SK-N-MC (cell line): ENCODE results near the gene HMCES.

Experiments used
- EZH2 ChIP-seq: fragments of 200-600 bp; sonication (generic); IDR thresholded peaks from one replicate; pipeline ENCODE4 v1.6.1; 2017; ENCODE audit warnings: antibody characterized with exemption
- POLR2AphosphoS5 ChIP-seq: IDR thresholded peaks from 2 replicates; pipeline ENCODE4 v1.6.1; 2012; ENCODE audit warnings: mild to moderate bottlenecking, low read depth, low read length, borderline replicate concordance

DNA sequence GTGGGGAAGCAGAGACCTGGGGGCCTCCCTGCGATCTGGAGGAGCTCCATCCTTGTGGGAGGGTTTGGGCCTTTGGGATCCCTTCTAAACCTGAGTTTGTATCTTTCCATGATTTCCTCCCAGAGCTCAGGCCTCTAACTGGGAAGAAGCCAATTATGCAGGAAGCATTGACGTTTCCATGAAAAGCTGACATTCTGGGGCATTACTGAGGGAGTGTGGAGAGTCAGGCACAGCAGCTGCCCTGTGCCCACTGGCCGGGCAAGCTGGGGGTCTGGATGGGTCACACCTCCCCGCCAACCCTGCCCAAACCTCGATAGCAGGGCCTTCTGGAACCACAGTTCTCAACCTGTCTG, 74.9 kb downstream of the HMCES start:
- no peak for TF ChIP-seq POLR2AphosphoS5
- no peak for TF ChIP-seq EZH2
